T47D (cell line): ENCODE measurements around the gene MT1G.
A peak's percentile ranks its signal among the peaks of the same experiment; 100 is the strongest.
"Not testable (repeated sequence)": the region's sequence is repeated elsewhere in the genome, so short reads cannot be mapped to it uniquely, and the experiment has no call there.

ENCODE experiments used
- DNase-seq, 2 experiments: peaks; one replicate each; pipeline versions ENCODE4 v3.0.0 to v3.0.0-alpha.2; 2011 to 2012; ENCODE audit warnings: low read depth in 1 of 2, low spot score in 1 of 2
- JUND ChIP-seq: IDR thresholded peaks from 2 replicates; pipeline ENCODE4 v1.6.1; 2012; ENCODE audit warnings: low read depth
- in situ Hi-C: cut with HindIII; loops from 2 replicates; pipeline ENCODE4 v1.10.0; 2016; ENCODE audit warnings: low sequenced_read_pairs, low pct_unique_long_range_greater_than_20kb

Gene MT1G

GRCh38 chr16:56681939-56682702 lies 14.3 kb upstream of the MT1G start, which contains the start of gene MT1X:
Gene MT1X, plus strand, starts transcription at chr16:56682470. Its CDS starts 71 bp downstream, at chr16:56682541.
- peak; percentile 60 to 93 for DNase-seq
- no peak for TF ChIP-seq JUND
- in situ Hi-C loops, result no loop called here

- no peak for TF ChIP-seq JUND
- no peak for DNase-seq
- in situ Hi-C loops, result no loop called here
Measured at GRCh38 chr16:56679818-56680217, 12.0 kb upstream of the MT1G start.

- in situ Hi-C loops, result no loop called here
- no peak for TF ChIP-seq JUND
- no peak for DNase-seq
Measured at GRCh38 chr16:56679078-56679730, 11.3 kb upstream of the MT1G start.

GRCh38 chr16:56677474-56677873 lies 9.6 kb upstream of the MT1G start:
- DNase-seq, result no peak
- no peak for TF ChIP-seq JUND
- in situ Hi-C loops, result no loop called here

- no peak for DNase-seq
- in situ Hi-C loops, result no loop called here
- no peak for TF ChIP-seq JUND
Measured at GRCh38 chr16:56675685-56676210, 7.9 kb upstream of the MT1G start.

- DNase-seq, in situ Hi-C loops: not testable (repeated sequence)
Measured at GRCh38 chr16:56674570-56674969, 6.7 kb upstream of the MT1G start.

GRCh38 chr16:56673921-56674320 lies 6.1 kb upstream of the MT1G start:
- in situ Hi-C loops, result no loop called here
- no peak for TF ChIP-seq JUND
- peak in 1 of 2 experiments; percentile 57 for DNase-seq

- DNase-seq, result no peak
- in situ Hi-C loops, result no loop called here
- TF ChIP-seq JUND, result no peak
Measured at GRCh38 chr16:56672761-56673536, 5.1 kb upstream of the MT1G start.

- in situ Hi-C loops, DNase-seq: not testable (repeated sequence)
Measured at GRCh38 chr16:56672171-56672570, 4.3 kb upstream of the MT1G start.

GRCh38 chr16:56671691-56672090 lies 3.8 kb upstream of the MT1G start:
- DNase-seq, in situ Hi-C loops: not testable (repeated sequence)

GRCh38 chr16:56670620-56670934 lies 2.7 kb upstream of the MT1G start:
- DNase-seq, result no peak
- TF ChIP-seq JUND, result no peak
- in situ Hi-C loops, result no loop called here

GRCh38 chr16:56669840-56670619 lies 2.2 kb upstream of the MT1G start:
- no peak for TF ChIP-seq JUND
- in situ Hi-C loops, result no loop called here
- no peak for DNase-seq
